H1 (cell line): ENCODE measurements around the gene THADA. TPM values are rescaled to one million over a fixed set of nuclear protein-coding genes. Genes with fewer than 3 reads are reported as not detected.

Experiments
- CTCF ChIA-PET: fragments of 300-600 bp; sonication (Branson Sonifier 250); formaldehyde crosslinking; loops from one replicate; lab custom pipeline; 2021; ENCODE audit not compliant: partially characterized antibody; lab: Charles Lee
- POLR2A ChIA-PET: fragments of 300-600 bp; sonication (Branson Sonifier 250); formaldehyde crosslinking; loops from one replicate; lab custom pipeline; 2021; ENCODE audit warnings: inconsistent platforms; ENCODE audit not compliant: partially characterized antibody; lab: Charles Lee
- DNase-seq, 2 experiments: peaks; one replicate each; pipeline versions ENCODE4 v3.0.0 to v3.0.0-alpha.2; 2010 to 2022; ENCODE audit warnings: low spot score in 2 of 2, low read depth in 1 of 2, mixed read lengths in 1 of 2
- FAIRE-seq: peaks from 2 replicates; lab custom pipeline; 2011; peaks lifted over from hg19 to GRCh38; lab: Jason Lieb, UNC
- H2AFZ ChIP-seq: 2 replicates; pipeline ENCODE4 v1.8.1; 2012; ENCODE audit warnings: low read length, inconsistent platforms
- H2AK5ac ChIP-seq: 2 replicates; pipeline ENCODE4 v1.6.1; 2013; ENCODE audit warnings: low read depth, low read length
- H2BK120ac ChIP-seq: replicated peaks from 2 replicates; pipeline ENCODE3; 2013; ENCODE audit warnings: low read depth, low read length, inconsistent platforms
- H2BK12ac ChIP-seq: 2 replicates; pipeline ENCODE4 v1.6.1; 2013; ENCODE audit warnings: low read depth, low read length
- H2BK15ac ChIP-seq: 2 replicates; pipeline ENCODE4 v1.6.1; 2013; ENCODE audit warnings: low read length
- H2BK20ac ChIP-seq: 2 replicates; pipeline ENCODE4 v1.6.1; 2013; ENCODE audit warnings: low read length
- H2BK5ac ChIP-seq: 2 replicates; pipeline ENCODE4 v1.6.1; 2013; ENCODE audit warnings: low read depth, low read length
- H3K14ac ChIP-seq: 2 replicates; pipeline ENCODE4 v1.6.1; 2013; ENCODE audit warnings: inconsistent platforms; ENCODE audit not compliant: insufficient read length
- H3K18ac ChIP-seq: 2 replicates; pipeline ENCODE4 v1.6.1; 2013; ENCODE audit warnings: low read length; ENCODE audit errors: extremely low read depth
- H3K23ac ChIP-seq: 2 replicates; pipeline ENCODE4 v1.6.1; 2013; ENCODE audit warnings: inconsistent platforms; ENCODE audit not compliant: insufficient read length
- H3K23me2 ChIP-seq: 2 replicates; pipeline ENCODE4 v1.6.1; 2013; ENCODE audit warnings: low read depth, low read length
- H3K27ac ChIP-seq: 2 replicates; pipeline ENCODE4 v1.6.1; 2011; ENCODE audit warnings: low read depth, low read length, inconsistent platforms
- H3K27me3 ChIP-seq, 4 experiments: replicated peaks in 1 of 4; 1 replicate in 1 of 4; 2 replicates in 3 of 4; pipeline versions ENCODE4 v1.6.1 to v1.8.1; 2011 to 2013; ENCODE audit warnings: low read length in 3 of 4, mild to moderate bottlenecking in 3 of 4, inconsistent platforms in 2 of 4, mixed read lengths in 2 of 4, moderate library complexity in 1 of 4; ENCODE audit not compliant: control insufficient read depth in 3 of 4, insufficient read depth in 3 of 4; ENCODE audit errors: extremely low read depth in 1 of 4
- H3K36me3 ChIP-seq, 4 experiments: 2 replicates each; pipeline versions ENCODE4 v1.6.1 to v1.8.1; 2011 to 2013; ENCODE audit warnings: mild to moderate bottlenecking in 4 of 4, low read length in 3 of 4, moderate library complexity in 2 of 4, control low read depth in 1 of 4, inconsistent platforms in 1 of 4; ENCODE audit not compliant: insufficient read depth in 4 of 4, control insufficient read depth in 2 of 4
- H3K4ac ChIP-seq: replicated peaks from 2 replicates; pipeline ENCODE3; 2013; ENCODE audit warnings: low read length, low read depth, mixed read lengths, inconsistent platforms; ENCODE audit not compliant: insufficient read length
- H3K4me1 ChIP-seq, 4 experiments: replicated peaks in 1 of 4; 1 replicate in 1 of 4; 2 replicates in 3 of 4; pipeline versions ENCODE4 v1.6.1 to v1.8.1; 2011 to 2013; ENCODE audit warnings: low read length in 3 of 4, inconsistent platforms in 2 of 4, mixed read lengths in 1 of 4; ENCODE audit not compliant: insufficient read depth in 4 of 4, control insufficient read depth in 3 of 4
- H3K4me2 ChIP-seq, 2 experiments: 2 replicates each; pipeline versions ENCODE4 v1.6.1 to v1.8.1; 2011 to 2013; ENCODE audit warnings: low read depth in 2 of 2, low read length in 2 of 2, control low read depth in 1 of 2, inconsistent platforms in 1 of 2, mild to moderate bottlenecking in 1 of 2; ENCODE audit not compliant: insufficient read depth in 1 of 2
- H3K4me3 ChIP-seq, 4 experiments: fragments of 200-600, 300-600 bp in 1 of 4; sonication (generic), shearing (Covaris generic), sonication (Bioruptor Twin) in 1 of 4; 2 replicates each; pipeline versions ENCODE4 v1.5.1 to v1.8.1; 2011 to 2016; ENCODE audit warnings: low read length in 4 of 4, low read depth in 3 of 4, control low read depth in 2 of 4, inconsistent platforms in 2 of 4, mild to moderate bottlenecking in 2 of 4, mixed read lengths in 1 of 4, moderate library complexity in 1 of 4; ENCODE audit not compliant: insufficient read depth in 2 of 4; ENCODE audit errors: extremely low read depth in 1 of 4
- H3K56ac ChIP-seq: replicated peaks from 2 replicates; pipeline ENCODE3; 2013; ENCODE audit warnings: low read depth, mild to moderate bottlenecking, mixed read lengths, low read length, inconsistent platforms; ENCODE audit not compliant: insufficient read length
- H3K79me1 ChIP-seq: 2 replicates; pipeline ENCODE4 v1.6.1; 2013; ENCODE audit warnings: low read depth, low read length, control low read depth
- H3K79me2 ChIP-seq, 2 experiments: 2 replicates each; pipeline versions ENCODE4 v1.6.1 to v1.8.1; 2012 to 2013; ENCODE audit warnings: low read length in 2 of 2, mild to moderate bottlenecking in 2 of 2, inconsistent platforms in 1 of 2; ENCODE audit not compliant: insufficient read depth in 2 of 2, control insufficient read depth in 1 of 2
- H3K9ac ChIP-seq, 4 experiments: replicated peaks in 1 of 4; 1 replicate in 1 of 4; 2 replicates in 3 of 4; pipeline versions ENCODE4 v1.6.1 to v1.8.1; 2011 to 2013; ENCODE audit warnings: low read depth in 3 of 4, low read length in 3 of 4, control low read depth in 2 of 4, mild to moderate bottlenecking in 2 of 4, moderate library complexity in 2 of 4, inconsistent platforms in 1 of 4; ENCODE audit errors: extremely low read depth in 1 of 4
- H3K9me3 ChIP-seq, 2 experiments: 2 replicates each; pipeline versions ENCODE4 v1.6.1 to v1.8.1; 2012 to 2013; ENCODE audit warnings: mild to moderate bottlenecking in 2 of 2, moderate library complexity in 2 of 2, control low read depth in 1 of 2, inconsistent platforms in 1 of 2, low read depth in 1 of 2, low read length in 1 of 2, mixed read lengths in 1 of 2; ENCODE audit not compliant: insufficient read depth in 2 of 2
- H4K20me1 ChIP-seq, 2 experiments: replicated peaks in 1 of 2; 2 replicates each; pipeline versions ENCODE3 to v1.8.1; 2011 to 2013; ENCODE audit warnings: inconsistent platforms in 2 of 2, low read length in 2 of 2, mild to moderate bottlenecking in 1 of 2; ENCODE audit not compliant: insufficient read depth in 2 of 2, control insufficient read depth in 1 of 2
- H4K5ac ChIP-seq: 2 replicates; pipeline ENCODE4 v1.6.1; 2013; ENCODE audit warnings: low read length, low read depth, mixed read lengths, inconsistent platforms; ENCODE audit not compliant: insufficient read length
- H4K8ac ChIP-seq: 2 replicates; pipeline ENCODE4 v1.8.0; 2013; ENCODE audit warnings: mild to moderate bottlenecking, moderate library complexity, low read length, inconsistent platforms; ENCODE audit not compliant: insufficient read depth; ENCODE audit errors: extremely low read depth
- H4K91ac ChIP-seq: replicated peaks from 2 replicates; pipeline ENCODE3; 2013; ENCODE audit warnings: low read length, mixed read lengths, inconsistent platforms; ENCODE audit not compliant: insufficient read length
- CBX5 ChIP-seq: fragments of 300-800, 300-1000 bp; sonication (generic); IDR thresholded peaks from 2 replicates; pipeline ENCODE4 v1.7.1; 2016; ENCODE audit warnings: antibody characterized with exemption, low read length, low read depth
- CTBP2 ChIP-seq: IDR thresholded peaks from 2 replicates; pipeline ENCODE4 v1.7.0; 2011; ENCODE audit warnings: borderline replicate concordance, mild to moderate bottlenecking, moderate library complexity, mixed read lengths, low read length; ENCODE audit not compliant: insufficient read depth, insufficient read length
- EP300 ChIP-seq, 2 experiments: IDR thresholded peaks; 1 replicate in 1 of 2; 2 replicates in 1 of 2; pipeline ENCODE4 v1.6.1; 2011 to 2012; ENCODE audit warnings: low read depth in 2 of 2, low read length in 2 of 2, mild to moderate bottlenecking in 2 of 2, borderline replicate concordance in 1 of 2, inconsistent platforms in 1 of 2, moderate library complexity in 1 of 2
- JUN ChIP-seq: IDR thresholded peaks from 2 replicates; pipeline ENCODE4 v1.6.1; 2011; ENCODE audit warnings: low read depth, mild to moderate bottlenecking, improper control_type of control experiment, low read length
- KDM1A ChIP-seq: fragments of 200-600, 300-600 bp; sonication (generic); IDR thresholded peaks from 2 replicates; pipeline ENCODE4 v1.7.1; 2016; ENCODE audit warnings: mild to moderate bottlenecking, low read length, borderline replicate concordance
- PHF8 ChIP-seq: fragments of 200-600 bp; sonication (generic); conservative IDR thresholded peaks from 2 replicates; pipeline ENCODE4 v1.7.1; 2012; ENCODE audit warnings: low read depth, mild to moderate bottlenecking, inconsistent platforms, low read length, moderate library complexity
- RBBP5 ChIP-seq: IDR thresholded peaks from 2 replicates; pipeline ENCODE4 v1.7.1; 2012; ENCODE audit warnings: low read depth, mild to moderate bottlenecking, inconsistent platforms, low read length, moderate library complexity, borderline replicate concordance
- RFX5 ChIP-seq: IDR thresholded peaks from 2 replicates; pipeline ENCODE4 v1.6.1; 2011; ENCODE audit warnings: low read depth, low read length, improper control_type of control experiment, borderline replicate concordance
- SAP30 ChIP-seq: fragments of 300-600 bp; sonication (generic); IDR thresholded peaks from 2 replicates; pipeline ENCODE4 v1.7.1; 2012; ENCODE audit warnings: low read length, moderate library complexity, mild to moderate bottlenecking, inconsistent platforms; ENCODE audit not compliant: insufficient read depth, insufficient replicate concordance
- SIX5 ChIP-seq: IDR thresholded peaks from 2 replicates; pipeline ENCODE4 v1.6.1; 2011; ENCODE audit warnings: mild to moderate bottlenecking, low read depth, low read length
- SUZ12 ChIP-seq: fragments of 200-600 bp; sonication (generic); IDR thresholded peaks from 2 replicates; pipeline ENCODE4 v1.6.1; 2012; ENCODE audit warnings: mild to moderate bottlenecking, inconsistent platforms, low read length, moderate library complexity, mixed read lengths
- ZNF274 ChIP-seq: IDR thresholded peaks from 2 replicates; pipeline ENCODE4 v1.7.0; 2012; ENCODE audit warnings: low read length, borderline replicate concordance; ENCODE audit errors: extremely low read depth
- WGBS, 2 experiments: shearing (Covaris generic) in 1 of 2; methylation state at CpG; one replicate each; pipeline versions ENCODE4 v1.1.6 to v1.1.7; 2013 to 2015; ENCODE audit warnings: low lambda C conversion rate in 2 of 2, mixed read lengths in 2 of 2, inconsistent platforms in 1 of 2, low coverage in 1 of 2, missing lambda C conversion rate in 1 of 2; ENCODE audit not compliant: insufficient replicate concordance in 2 of 2, insufficient coverage in 1 of 2, insufficient read length in 1 of 2; ENCODE audit errors: extremely low coverage in 1 of 2, missing lambda C conversion rate in 1 of 2; 5-methylcytosine and 5-hydroxymethylcytosine counted together
- polyA plus RNA-seq, 7 experiments: library from polyadenylated mRNA; depleted of rRNA in 3 of 7; stranded (reverse) in 5 of 7; unstranded in 2 of 7; fragments of >200 nt in 5 of 7; fragments of 200-250 nt in 2 of 7; gene quantifications; 1 replicate in 5 of 7; 2 replicates in 1 of 7; 4 replicates in 1 of 7; pipeline versions ENCODE4 v1.2.1 to v1.2.3, GENCODE V29; 2011 to 2013; ENCODE audit warnings: missing spikeins in 2 of 7, mixed read lengths in 2 of 7
- total RNA-seq: library from RNA; stranded (reverse); fragmentation: NEBNext Ultra II Directional; extraction: Animal tissue kit (Norgen Biotek cat#: 25700); gene quantifications from 2 replicates; pipeline ENCODE4 v1.2.1, GENCODE V29; 2021

Gene THADA
- total and polyA plus RNA-seq, 2 of the 8 experiments (the other 6 are each of a cell fraction or from before 2014, with no cell fraction given) = 22.4 to 26.8 TPM

GRCh38 chr2:43419243-43419642 lies 176.6 kb downstream of the THADA start:
- Histone ChIP-seq H2AK5ac (no peak overlapping the region), H3K4me2 (no peak overlapping the region), H2BK5ac (no peak overlapping the region), H3K79me2 (no peaks in the 10 kb centered on the region), H3K79me1 (no peaks in the 10 kb centered on the region), H3K9me3 (no peaks in the 10 kb centered on the region), H3K27ac (no peak overlapping the region), H2BK15ac (no peak overlapping the region), H3K23ac (no peak overlapping the region), H2BK12ac (no peak overlapping the region), H4K91ac (no peak overlapping the region), H4K20me1 (no peaks in the 10 kb centered on the region), H2BK20ac (no peak overlapping the region), H3K14ac (no peak overlapping the region), H3K56ac (no peak overlapping the region), H3K4ac (no peak overlapping the region), H3K4me3 (no peak overlapping the region), H4K8ac (no peak overlapping the region), H2BK120ac (no peak overlapping the region), H3K4me1 (no peaks in the 10 kb centered on the region), H3K18ac (no peak overlapping the region), H4K5ac (no peak overlapping the region), H3K9ac (no peak overlapping the region), H3K36me3 (no peaks in the 10 kb centered on the region; a peak in 1 of 8 replicates), H3K27me3 (no peaks in the 10 kb centered on the region), H2AFZ (no peak overlapping the region), H3K23me2 (no peaks in the 10 kb centered on the region)
- DNase-seq = no peak
- no peak for FAIRE-seq
- CTCF ChIA-PET = interaction anchor here (1.0 kb wide), 1 partner anchor 40 kb away, joined by 4 read pairs; no protein-coding TSS in a partner anchor
- 89% methylated on average over 3 of the region's 3 CpGs; no CpG with 5 or more reads in 1 of the 2 experiments for WGBS, 2 experiments
- POLR2A ChIA-PET = no interaction called here
- TF ChIP-seq RFX5 (no peak), KDM1A (no peak), CBX5 (no peak), SUZ12 (no peak), RBBP5 (no peak), JUN (no peak), EP300 (IDR thresholded peaks at IDR 0.05; ENCODE audit: borderline replicate concordance in 1 of 2, low read depth in 2 of 2, low read length in 2 of 2) (no peak), SIX5 (no peak), ZNF274 (no peak), PHF8 (no peak), CTBP2 (no peak), SAP30 (no peak)
